Gastrocnemius medialis (tissue), 4 donors: ENCODE data around the gene CAND1.

Source experiments
- CTCF ChIP-seq, 5 experiments: fragments of 450-650 bp in 3 of 5; fragments of 200-600 bp in 2 of 5; sonication (generic) in 2 of 5; IDR thresholded peaks in 4 of 5; conservative IDR thresholded peaks in 1 of 5; 1 replicate in 4 of 5; 2 replicates in 1 of 5; pipeline ENCODE4 v1.5.1; 2016 to 2019; ENCODE audit warnings: antibody characterized with exemption in 5 of 5, mild to moderate bottlenecking in 3 of 5, moderate library complexity in 3 of 5
- POLR2A ChIP-seq, 2 donors: fragments of 450-650 bp; IDR thresholded peaks; one replicate each; pipeline ENCODE4 v1.6.1; 2017; ENCODE audit warnings: antibody characterized with exemption in 2 of 2, mild to moderate bottlenecking in 2 of 2, moderate library complexity in 2 of 2

GRCh38 chr12:67269633-67270573 is 745 bp downstream of the CAND1 start:
- TF ChIP-seq CTCF (IDR thresholded peaks at IDR 0.05 in 4 of 5, conservative IDR thresholded peaks at IDR 0.05 in 1 of 5) (no peak), POLR2A (IDR thresholded peaks at IDR 0.05) (peak in 1 of 2 donors; percentile 57)
